Fibroblast of mammary gland (primary cell): ENCODE data around the gene OR52E5.
A peak's percentile ranks its signal among the peaks of the same experiment; 100 is the strongest.

ENCODE experiments used
- DNase-seq: peaks from one replicate; pipeline ENCODE4 v3.0.0-alpha.2; 2010; ENCODE audit warnings: low read depth
- H3K4me3 ChIP-seq: 2 replicates; pipeline ENCODE4 v1.5.1; 2011; ENCODE audit warnings: low read depth, mild to moderate bottlenecking, low read length, moderate library complexity; ENCODE audit not compliant: control insufficient read depth
- CTCF ChIP-seq: conservative IDR thresholded peaks from 2 replicates; pipeline ENCODE4 v1.5.1; 2011; ENCODE audit warnings: low read depth, low read length, inconsistent platforms; ENCODE audit not compliant: control insufficient read depth, insufficient read depth

OR52E5 gene

GRCh38 chr11:5922749-5923426 lies 29.9 kb downstream of the OR52E5 start:
- TF ChIP-seq CTCF, result no peak
- H3K4me3 ChIP-seq, result no peak overlapping the region
- DNase-seq, result peak; percentile 8

- H3K4me3 ChIP-seq, result no peak overlapping the region
- DNase-seq, result no peak
- no peak for TF ChIP-seq CTCF
Observed at GRCh38 chr11:5923427-5923776, 30.4 kb downstream of the OR52E5 start.

GRCh38 chr11:5923794-5924193 lies 30.8 kb downstream of the OR52E5 start:
- no peak for TF ChIP-seq CTCF
- no peak overlapping the region for H3K4me3 ChIP-seq
- no peak for DNase-seq

- TF ChIP-seq CTCF, result no peak
- no peak for DNase-seq
- H3K4me3 ChIP-seq, result no peak overlapping the region
Observed at GRCh38 chr11:5928271-5928670, 35.3 kb downstream of the OR52E5 start.

- TF ChIP-seq CTCF, result no peak
- no peak overlapping the region for H3K4me3 ChIP-seq
- no peak for DNase-seq
Observed at GRCh38 chr11:5928811-5929210, 35.8 kb downstream of the OR52E5 start.

GRCh38 chr11:5929571-5930368 lies 36.8 kb downstream of the OR52E5 start:
- no peak overlapping the region for H3K4me3 ChIP-seq
- no peak for TF ChIP-seq CTCF
- no peak for DNase-seq

GRCh38 chr11:5930614-5931013 lies 37.6 kb downstream of the OR52E5 start:
- no peak for DNase-seq
- no peak overlapping the region for H3K4me3 ChIP-seq
- TF ChIP-seq CTCF, result no peak
